Measurements from ENCODE around the gene RFK. TPM values are rescaled to one million over a fixed set of nuclear protein-coding genes. Genes with fewer than 3 reads are reported as not detected.

The RFK gene
- total RNA-seq, 1 donor from 2014 or later: 7.7 TPM

GRCh38 chr9:76400534-76401096, 6.4 kb upstream of the RFK start:
- Mint-ChIP-seq H3K27ac (no peak overlapping the region), H3K36me3 (ENCODE audit: low read depth) (no peaks in the 10 kb centered on the region), H3K9me3 (no peaks in the 10 kb centered on the region), H3K27me3 (no peaks in the 10 kb centered on the region), H3K4me3 (no peak overlapping the region), H3K4me1 (peaks cover 9% of the 10 kb centered on the region)
- ATAC-seq (ENCODE audit: low read depth): no peak
- DNase-seq: no peak
- intact Hi-C loops (cut with micrococcal nuclease): no loop called here
- CTCF ChIA-PET: no interaction called here
- TF ChIP-seq, protein P1, sequence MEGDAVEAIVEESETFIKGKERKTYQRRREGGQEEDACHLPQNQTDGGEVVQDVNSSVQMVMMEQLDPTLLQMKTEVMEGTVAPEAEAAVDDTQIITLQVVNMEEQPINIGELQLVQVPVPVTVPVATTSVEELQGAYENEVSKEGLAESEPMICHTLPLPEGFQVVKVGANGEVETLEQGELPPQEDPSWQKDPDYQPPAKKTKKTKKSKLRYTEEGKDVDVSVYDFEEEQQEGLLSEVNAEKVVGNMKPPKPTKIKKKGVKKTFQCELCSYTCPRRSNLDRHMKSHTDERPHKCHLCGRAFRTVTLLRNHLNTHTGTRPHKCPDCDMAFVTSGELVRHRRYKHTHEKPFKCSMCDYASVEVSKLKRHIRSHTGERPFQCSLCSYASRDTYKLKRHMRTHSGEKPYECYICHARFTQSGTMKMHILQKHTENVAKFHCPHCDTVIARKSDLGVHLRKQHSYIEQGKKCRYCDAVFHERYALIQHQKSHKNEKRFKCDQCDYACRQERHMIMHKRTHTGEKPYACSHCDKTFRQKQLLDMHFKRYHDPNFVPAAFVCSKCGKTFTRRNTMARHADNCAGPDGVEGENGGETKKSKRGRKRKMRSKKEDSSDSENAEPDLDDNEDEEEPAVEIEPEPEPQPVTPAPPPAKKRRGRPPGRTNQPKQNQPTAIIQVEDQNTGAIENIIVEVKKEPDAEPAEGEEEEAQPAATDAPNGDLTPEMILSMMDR (IDR thresholded peaks at IDR 0.05): no peak
- POLR2A ChIA-PET: no interaction called here

DNA sequence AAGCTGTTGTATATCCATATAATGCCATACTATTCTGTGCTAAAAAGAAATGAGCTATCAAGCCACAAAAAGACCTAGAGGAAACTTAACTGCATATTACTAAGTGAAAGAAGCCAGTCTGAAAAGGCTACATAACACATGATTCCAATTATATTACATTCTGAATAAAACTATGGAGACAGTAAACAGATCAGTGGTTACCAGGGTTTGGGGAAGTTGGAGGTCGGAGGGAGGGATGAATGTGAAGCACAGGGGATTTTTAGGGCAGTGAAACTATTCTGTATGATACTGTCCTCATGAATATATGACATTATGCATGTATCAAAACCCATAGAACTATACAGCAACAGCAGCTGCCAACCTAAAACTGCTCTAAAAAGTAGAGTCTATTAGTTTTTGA, 5.6 kb upstream of the RFK start:
- peaks cover 14% of the 10 kb centered on the region for H3K4me1 Mint-ChIP-seq
- peaks cover 1% of the 10 kb centered on the region for H3K36me3 Mint-ChIP-seq (ENCODE audit: low read depth)
- TF ChIP-seq, protein P1 (IDR thresholded peaks at IDR 0.05): no peak
- POLR2A ChIA-PET: no interaction called here
- no peaks in the 10 kb centered on the region for H3K9me3 Mint-ChIP-seq
- intact Hi-C loops (cut with micrococcal nuclease): loop anchor here (10.0 kb wide), 1 partner anchor 1445 kb away; the partner anchor contains the start of gene C9orf40
- CTCF ChIA-PET: no interaction called here
- DNase-seq: no peak
- H3K27me3 Mint-ChIP-seq: no peaks in the 10 kb centered on the region
- no peak for ATAC-seq (ENCODE audit: low read depth)
- H3K27ac Mint-ChIP-seq: no peak overlapping the region
- no peak overlapping the region for H3K4me3 Mint-ChIP-seq

DNA sequence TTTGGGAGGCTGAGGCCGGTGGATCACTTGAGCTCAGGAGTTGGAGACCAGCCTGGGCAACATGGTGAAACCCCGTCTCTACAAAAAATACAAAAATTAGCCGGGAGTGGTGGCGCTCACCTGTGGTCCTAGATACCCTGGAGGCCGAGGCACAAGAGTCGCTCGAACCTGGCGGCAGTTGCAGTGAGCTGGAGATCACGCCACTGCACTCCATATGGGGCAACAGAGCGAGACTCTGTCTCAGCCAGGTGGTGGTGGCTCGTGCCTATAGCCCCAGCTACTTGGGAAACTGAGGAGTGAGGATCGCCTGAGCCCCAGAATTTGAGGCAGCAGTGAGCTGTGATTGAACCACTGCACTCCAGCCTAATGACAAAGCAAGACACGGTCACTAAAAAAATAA, 2.4 kb upstream of the RFK start:
- POLR2A ChIA-PET: no interaction called here
- DNase-seq (no peak), ATAC-seq (ENCODE audit: low read depth) (no peak)
- intact Hi-C loops (cut with micrococcal nuclease): loop anchor here (10.0 kb wide), 1 partner anchor 1442 kb away; the partner anchor contains the start of gene C9orf40
- peaks cover 22% of the 10 kb centered on the region for H3K4me1 Mint-ChIP-seq
- no peaks in the 10 kb centered on the region for H3K9me3 Mint-ChIP-seq
- TF ChIP-seq, protein P1 (IDR thresholded peaks at IDR 0.05): no peak
- H3K27ac Mint-ChIP-seq: no peak overlapping the region
- no peaks in the 10 kb centered on the region for H3K27me3 Mint-ChIP-seq
- CTCF ChIA-PET: no interaction called here
- H3K36me3 Mint-ChIP-seq (ENCODE audit: low read depth): peaks cover 6% of the 10 kb centered on the region
- no peak overlapping the region for H3K4me3 Mint-ChIP-seq

GRCh38 chr9:76396144-76396543, 1.9 kb upstream of the RFK start:
- Mint-ChIP-seq H3K36me3 (ENCODE audit: low read depth) (peaks cover 7% of the 10 kb centered on the region), H3K9me3 (no peaks in the 10 kb centered on the region), H3K4me1 (peaks cover 22% of the 10 kb centered on the region), H3K27me3 (no peaks in the 10 kb centered on the region), H3K27ac (no peak overlapping the region), H3K4me3 (no peak overlapping the region)
- intact Hi-C loops (cut with micrococcal nuclease): loop anchor here (10.0 kb wide), 1 partner anchor 1441 kb away; the partner anchor contains the start of gene C9orf40
- CTCF ChIA-PET: interaction anchor here (1.9 kb wide), 1 partner anchor 308 kb away, joined by 8 read pairs; no protein-coding TSS in a partner anchor
- TF ChIP-seq, protein P1 (IDR thresholded peaks at IDR 0.05): no peak
- POLR2A ChIA-PET: no interaction called here
- DNase-seq (no peak), ATAC-seq (ENCODE audit: low read depth) (no peak)

DNA sequence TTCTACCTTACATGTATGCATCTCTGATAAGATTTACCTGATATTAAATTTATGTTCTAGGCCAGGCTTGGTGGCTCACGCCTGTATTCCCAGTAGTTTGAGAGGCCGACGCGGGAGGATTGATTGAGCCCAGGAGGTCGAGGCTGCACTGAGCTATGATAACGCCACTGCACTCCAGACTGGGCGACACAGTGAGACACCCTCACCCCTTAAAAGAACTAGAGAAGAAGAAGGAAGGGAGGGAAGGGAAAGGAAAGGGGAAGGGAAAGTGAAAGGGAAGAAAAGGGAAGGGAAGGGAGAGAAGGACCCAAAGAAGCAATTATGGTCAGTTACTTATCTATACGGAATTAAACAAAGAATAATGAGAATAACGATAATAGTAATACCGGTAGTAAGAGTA, 1.2 kb upstream of the RFK start:
- Mint-ChIP-seq H3K27ac (peak overlapping the region; percentile 63), H3K4me1 (peaks cover 22% of the 10 kb centered on the region), H3K36me3 (ENCODE audit: low read depth) (peaks cover 14% of the 10 kb centered on the region), H3K9me3 (no peaks in the 10 kb centered on the region), H3K4me3 (no peak overlapping the region), H3K27me3 (no peaks in the 10 kb centered on the region)
- CTCF ChIA-PET: interaction anchor here (1.5 to 1.9 kb wide), 3 partner anchors 12 to 309 kb away, joined by 3 to 8 read pairs (median 7); partner anchors contain the start of gene GCNT1
- intact Hi-C loops (cut with micrococcal nuclease): loop anchor here (2.0 to 10.0 kb wide), 5 partner anchors 51 to 1441 kb away; partner anchors contain the start of gene C9orf40
- ATAC-seq (ENCODE audit: low read depth) (no peak), DNase-seq (no peak)
- POLR2A ChIA-PET: interaction anchor here (1.3 to 2.5 kb wide), 6 partner anchors 17 to 360 kb away, joined by 5 to 14 read pairs (median 8); partner anchors contain the start of gene GCNT1
- TF ChIP-seq, protein P1 (IDR thresholded peaks at IDR 0.05): no peak

Measured in activated B cell treated with CpG ODN at 0.5 μM for 24 hours (primary cell).